Mammary epithelial cell (primary cell): ENCODE measurements around the gene DGKD.

Experiments
- EZH2 ChIP-seq: IDR thresholded peaks from 2 replicates; pipeline ENCODE4 v1.6.1; 2012; ENCODE audit warnings: low read length, inconsistent platforms, borderline replicate concordance
- TF ChIP-seq, protein P1 (sequence below), 2 donors: IDR thresholded peaks in 1 of 2; conservative IDR thresholded peaks in 1 of 2; 2 replicates each; pipeline ENCODE4 v1.5.1; 2011 to 2012; ENCODE audit warnings: inconsistent platforms in 2 of 2, low read length in 2 of 2, mild to moderate bottlenecking in 2 of 2, control low read depth in 1 of 2, low read depth in 1 of 2; ENCODE audit not compliant: insufficient read depth in 1 of 2; ENCODE audit errors: extremely low read depth in 1 of 2

DNA sequence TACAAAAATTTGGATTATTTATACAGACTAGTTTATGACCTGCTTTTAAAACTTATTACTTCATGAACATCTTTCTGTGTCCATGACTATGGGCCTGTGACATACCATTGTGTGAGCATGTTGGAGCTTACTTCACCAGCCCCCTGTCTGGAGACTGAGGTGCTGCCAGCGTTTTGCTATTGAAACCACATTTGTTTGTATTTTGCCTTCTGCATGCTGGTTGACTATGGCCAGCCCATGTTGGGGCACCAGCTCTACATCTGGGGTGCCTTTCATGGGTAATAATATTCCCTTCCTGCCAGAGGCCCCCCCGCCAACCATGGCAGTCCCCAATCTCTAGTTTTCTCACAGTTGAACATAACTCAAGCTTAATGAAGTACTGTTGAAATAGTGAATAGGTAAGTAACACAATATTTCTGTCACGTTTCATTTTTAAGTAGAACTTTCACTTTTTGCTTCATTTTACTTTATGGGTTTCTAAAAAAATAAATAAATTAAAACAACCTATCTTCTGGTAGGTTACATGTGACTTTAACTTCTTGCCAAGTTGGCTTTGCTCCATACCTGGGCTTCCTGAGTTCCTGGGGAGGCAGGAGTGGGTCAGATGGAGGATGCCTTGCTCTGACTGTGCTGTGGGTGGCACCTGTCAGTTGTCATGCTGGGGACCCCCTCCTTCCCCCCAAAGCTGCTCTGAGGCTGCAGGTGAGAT is 63.9 kb downstream of the DGKD start:
- TF ChIP-seq, protein P1, sequence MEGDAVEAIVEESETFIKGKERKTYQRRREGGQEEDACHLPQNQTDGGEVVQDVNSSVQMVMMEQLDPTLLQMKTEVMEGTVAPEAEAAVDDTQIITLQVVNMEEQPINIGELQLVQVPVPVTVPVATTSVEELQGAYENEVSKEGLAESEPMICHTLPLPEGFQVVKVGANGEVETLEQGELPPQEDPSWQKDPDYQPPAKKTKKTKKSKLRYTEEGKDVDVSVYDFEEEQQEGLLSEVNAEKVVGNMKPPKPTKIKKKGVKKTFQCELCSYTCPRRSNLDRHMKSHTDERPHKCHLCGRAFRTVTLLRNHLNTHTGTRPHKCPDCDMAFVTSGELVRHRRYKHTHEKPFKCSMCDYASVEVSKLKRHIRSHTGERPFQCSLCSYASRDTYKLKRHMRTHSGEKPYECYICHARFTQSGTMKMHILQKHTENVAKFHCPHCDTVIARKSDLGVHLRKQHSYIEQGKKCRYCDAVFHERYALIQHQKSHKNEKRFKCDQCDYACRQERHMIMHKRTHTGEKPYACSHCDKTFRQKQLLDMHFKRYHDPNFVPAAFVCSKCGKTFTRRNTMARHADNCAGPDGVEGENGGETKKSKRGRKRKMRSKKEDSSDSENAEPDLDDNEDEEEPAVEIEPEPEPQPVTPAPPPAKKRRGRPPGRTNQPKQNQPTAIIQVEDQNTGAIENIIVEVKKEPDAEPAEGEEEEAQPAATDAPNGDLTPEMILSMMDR (conservative IDR thresholded peaks at IDR 0.05 in 1 of 2, IDR thresholded peaks at IDR 0.05 in 1 of 2; ENCODE audit: extremely low read depth in 1 of 2, insufficient read depth in 1 of 2, low read depth in 1 of 2, low read length in 2 of 2): no peak
- TF ChIP-seq EZH2: no peak
